ENCODE results near the gene PSG4.
"Not testable (repeated sequence)": the region's sequence is repeated elsewhere in the genome, so short reads cannot be mapped to it uniquely, and the experiment has no call there.

PSG4 gene

GRCh38 chr19:43178577-43178976, 26.9 kb downstream of the PSG4 start:
- H3K27me3 Mint-ChIP-seq, ATAC-seq, H3K36me3 Mint-ChIP-seq, H3K4me1 Mint-ChIP-seq, H3K4me3 Mint-ChIP-seq, H3K27ac Mint-ChIP-seq, H3K9me3 Mint-ChIP-seq: not testable (repeated sequence)

- H3K36me3 Mint-ChIP-seq, H3K9me3 Mint-ChIP-seq, H3K27ac Mint-ChIP-seq, H3K4me3 Mint-ChIP-seq, ATAC-seq, H3K4me1 Mint-ChIP-seq: not testable (repeated sequence)
- H3K27me3 Mint-ChIP-seq, result peaks cover 30% of the 10 kb centered on the region
These were observed 39.5 kb downstream of the PSG4 start for GRCh38 chr19:43165906-43166305.

DNA sequence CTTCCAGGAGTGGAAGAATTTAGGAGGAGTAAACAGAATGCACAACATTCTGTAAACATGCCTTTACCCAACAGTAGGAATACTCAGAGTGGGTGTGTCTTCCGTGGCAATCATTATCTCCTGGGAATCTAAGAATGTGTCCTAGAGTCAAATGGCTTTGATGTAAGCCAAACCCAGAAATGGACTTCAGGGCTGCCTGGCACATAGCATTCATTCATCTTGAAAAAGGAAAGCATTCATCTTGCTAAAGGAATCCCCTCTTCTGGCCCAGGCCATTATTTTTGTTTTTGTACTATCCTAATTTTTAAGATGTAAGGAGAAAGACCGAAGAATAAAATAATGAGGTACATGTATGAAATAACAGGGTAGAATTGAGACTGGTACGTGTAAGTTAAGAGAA, 42.3 kb downstream of the PSG4 start:
- not testable (repeated sequence) for H3K27ac Mint-ChIP-seq, H3K4me1 Mint-ChIP-seq, ATAC-seq, H3K36me3 Mint-ChIP-seq, H3K4me3 Mint-ChIP-seq, H3K9me3 Mint-ChIP-seq
- peaks cover 23% of the 10 kb centered on the region for H3K27me3 Mint-ChIP-seq

DNA sequence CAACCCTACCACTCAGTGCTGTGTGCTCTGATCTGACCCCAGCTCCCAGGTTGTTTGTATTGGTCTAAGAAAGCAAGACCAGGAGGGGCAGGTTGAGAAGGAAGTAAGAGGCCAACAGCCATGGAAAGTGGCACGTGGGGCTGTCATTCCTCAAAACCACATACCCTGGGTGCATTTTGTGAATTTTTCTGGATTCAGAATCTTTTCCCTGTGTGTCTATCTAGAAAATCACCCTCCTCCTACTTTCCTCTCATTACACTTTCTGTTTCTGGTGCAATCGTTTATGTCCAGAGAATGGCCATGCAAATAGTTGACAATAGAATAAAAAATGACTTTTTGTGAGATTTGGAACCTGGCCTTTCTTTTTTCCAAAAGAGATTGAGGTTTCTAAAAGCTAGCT, 43.2 kb downstream of the PSG4 start:
- not testable (repeated sequence) for H3K9me3 Mint-ChIP-seq, ATAC-seq, H3K27ac Mint-ChIP-seq, H3K36me3 Mint-ChIP-seq, H3K4me3 Mint-ChIP-seq, H3K4me1 Mint-ChIP-seq
- H3K27me3 Mint-ChIP-seq, result peaks cover 23% of the 10 kb centered on the region

DNA sequence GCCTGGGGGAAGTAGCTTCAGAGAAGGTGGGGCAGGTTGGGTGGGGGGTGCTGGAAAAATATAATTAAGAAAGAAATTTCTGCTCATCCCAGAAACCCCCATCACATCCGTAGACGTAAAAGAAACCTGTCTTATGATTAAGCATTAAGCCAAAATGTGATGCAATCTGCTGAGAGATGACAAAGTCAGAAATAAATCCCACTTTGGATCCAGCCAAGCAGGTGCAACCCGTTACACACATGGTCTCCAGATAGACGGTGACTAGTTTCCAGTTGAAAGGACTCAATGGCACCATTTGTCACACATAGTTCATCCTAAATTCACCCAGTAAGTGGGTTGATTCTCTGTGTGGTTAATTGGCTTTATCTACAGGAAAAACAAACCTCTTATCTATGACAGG, 53.2 kb downstream of the PSG4 start:
- Mint-ChIP-seq H3K36me3 (no peaks in the 10 kb centered on the region), H3K27ac (no peak overlapping the region), H3K9me3 (peaks cover 23% of the 10 kb centered on the region), H3K4me1 (no peaks in the 10 kb centered on the region), H3K27me3 (no peaks in the 10 kb centered on the region), H3K4me3 (no peak overlapping the region)
- ATAC-seq, result no peak

- not testable (repeated sequence) for H3K4me1 Mint-ChIP-seq, H3K36me3 Mint-ChIP-seq, H3K4me3 Mint-ChIP-seq, H3K27ac Mint-ChIP-seq, ATAC-seq
- Mint-ChIP-seq H3K27me3 (peaks cover 17% of the 10 kb centered on the region), H3K9me3 (peaks cover 19% of the 10 kb centered on the region)
These were observed 55.6 kb downstream of the PSG4 start for GRCh38 chr19:43149788-43150187.

DNA sequence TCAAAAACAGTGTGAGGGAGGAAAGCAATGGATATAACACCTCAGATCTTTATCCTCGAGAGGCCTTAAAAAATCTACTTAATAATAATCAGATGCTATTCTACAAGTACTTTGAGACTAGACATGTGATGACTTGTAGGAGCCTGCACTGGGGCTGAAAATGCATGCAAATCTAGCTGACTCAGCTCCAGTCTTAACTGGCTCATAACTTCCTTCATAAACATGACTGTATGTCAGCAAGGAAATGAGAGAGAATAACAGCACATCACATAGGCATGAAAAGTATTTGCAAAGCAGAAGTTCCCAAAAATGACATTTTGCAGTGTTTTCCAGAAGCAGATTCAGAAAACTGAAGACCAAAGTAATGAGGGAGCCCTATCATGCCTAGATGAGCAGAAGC, 57.2 kb downstream of the PSG4 start:
- Mint-ChIP-seq H3K4me1 (no peaks in the 10 kb centered on the region), H3K9me3 (peaks cover 14% of the 10 kb centered on the region), H3K27me3 (peaks cover 17% of the 10 kb centered on the region), H3K27ac (no peak overlapping the region), H3K4me3 (no peak overlapping the region), H3K36me3 (no peaks in the 10 kb centered on the region)
- ATAC-seq, result no peak
